Measurements from ENCODE around the gene NPL.

NPL gene

DNA sequence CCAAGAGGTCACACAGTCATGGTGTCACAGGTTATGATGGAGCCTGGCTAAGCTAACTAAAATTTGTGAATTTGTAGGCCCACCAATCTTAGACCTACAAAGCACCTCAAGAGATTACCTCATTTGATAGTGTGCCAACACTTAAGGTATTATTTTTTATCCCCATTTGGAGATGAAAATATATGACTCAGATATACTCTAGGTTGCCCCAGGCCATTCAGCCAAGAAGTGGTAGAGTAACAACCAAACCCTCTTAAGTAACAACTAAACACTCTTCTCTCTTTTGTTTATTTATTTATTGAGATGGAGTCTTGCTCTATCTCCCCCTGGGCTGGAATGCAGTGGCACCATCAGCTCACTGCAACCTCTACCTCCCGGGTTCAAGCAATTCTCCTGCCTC is 14.3 kb downstream of the NPL start:
- no peak for DNase-seq

DNA sequence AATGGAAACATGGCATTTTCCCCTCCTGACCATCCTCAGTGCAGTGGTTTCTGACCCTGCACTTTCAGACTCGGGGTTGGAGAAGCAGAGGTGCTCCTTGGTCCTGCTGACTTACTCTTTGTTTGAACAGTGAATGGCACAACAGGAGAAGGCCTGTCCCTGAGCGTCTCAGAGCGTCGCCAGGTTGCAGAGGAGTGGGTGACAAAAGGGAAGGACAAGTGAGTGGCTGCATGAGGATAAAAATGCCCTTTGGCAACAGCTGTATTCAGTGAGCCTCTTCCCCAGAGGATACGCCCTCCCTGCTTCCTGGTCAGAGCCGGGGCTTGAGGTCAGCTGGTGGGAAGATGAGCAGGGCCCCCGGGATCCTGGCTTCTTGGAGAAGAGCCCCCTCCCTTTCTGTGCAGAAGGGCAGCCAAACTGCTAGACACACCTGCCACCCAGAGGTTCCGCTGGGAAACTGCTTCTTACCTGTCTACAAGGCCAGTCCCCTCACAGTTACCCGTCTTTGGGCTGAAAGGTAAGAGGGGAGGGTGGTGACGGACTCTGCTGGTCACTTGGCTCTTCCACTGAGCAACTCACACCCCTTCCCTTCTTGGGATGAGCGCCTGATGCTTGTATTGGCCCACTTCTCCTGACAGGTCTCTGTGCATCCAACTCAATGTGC is 16.6 kb downstream of the NPL start:
- in situ Hi-C loops (cut with HindIII; ENCODE audit: low pct_ligation_motif_present, low pct_unique_long_range_greater_than_20kb, low sequenced_read_pairs) = no loop called here
- DNase-seq = no peak

More for the DNA sequence above, 14.3 kb downstream of the NPL start:
- in situ Hi-C loops (cut with HindIII; ENCODE audit: low pct_ligation_motif_present, low pct_unique_long_range_greater_than_20kb, low sequenced_read_pairs) = no loop called here

DNA sequence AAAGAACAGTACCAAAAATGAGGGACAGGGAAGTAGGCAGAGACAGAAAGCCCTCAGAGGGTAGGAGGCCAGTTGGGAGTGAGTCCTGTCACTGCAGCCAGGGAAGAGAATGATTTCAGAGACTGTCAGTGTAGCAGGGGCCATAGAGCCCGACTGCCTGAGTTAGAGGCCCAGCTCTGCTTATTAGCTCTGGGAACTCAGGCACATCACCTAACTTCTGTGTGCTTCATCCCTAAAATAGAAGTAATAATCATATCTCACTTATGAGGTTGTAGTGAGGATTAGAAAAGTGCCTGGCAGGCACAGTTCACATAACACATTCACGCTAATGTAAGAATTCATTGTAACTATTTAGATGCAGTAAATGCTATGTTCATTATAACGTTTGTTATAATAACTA is 18.3 kb downstream of the NPL start:
- no peak for DNase-seq
- in situ Hi-C loops (cut with HindIII; ENCODE audit: low pct_ligation_motif_present, low pct_unique_long_range_greater_than_20kb, low sequenced_read_pairs) = no loop called here

DNA sequence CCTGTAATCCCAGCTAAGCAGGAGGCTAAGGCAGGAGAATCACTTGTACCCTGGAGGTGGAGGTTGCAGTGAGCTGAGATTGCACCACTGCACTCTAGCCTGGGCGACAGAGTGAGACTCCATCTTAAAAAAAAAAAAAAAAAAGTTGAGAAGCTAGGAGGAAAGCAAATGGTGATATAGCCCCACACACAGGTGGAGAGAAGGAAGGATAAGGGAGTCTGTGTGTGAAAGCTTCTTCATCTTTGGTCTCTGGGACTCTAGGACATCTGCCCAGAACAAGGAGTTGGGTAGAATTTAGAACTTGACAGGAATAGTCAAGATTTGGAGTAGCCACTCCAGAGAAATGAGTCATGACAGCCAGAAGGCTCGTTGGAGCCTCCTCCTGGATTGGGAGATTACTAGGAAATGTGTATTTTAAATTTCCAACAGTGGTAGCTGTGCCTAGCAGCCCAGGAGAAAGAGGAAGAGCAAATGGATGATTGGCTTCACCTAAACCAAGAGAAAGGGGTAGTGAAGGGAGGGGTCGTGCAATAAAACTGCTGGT is 19.9 kb downstream of the NPL start:
- in situ Hi-C loops (cut with HindIII; ENCODE audit: low pct_ligation_motif_present, low pct_unique_long_range_greater_than_20kb, low sequenced_read_pairs) = no loop called here
- DNase-seq = no peak

DNA sequence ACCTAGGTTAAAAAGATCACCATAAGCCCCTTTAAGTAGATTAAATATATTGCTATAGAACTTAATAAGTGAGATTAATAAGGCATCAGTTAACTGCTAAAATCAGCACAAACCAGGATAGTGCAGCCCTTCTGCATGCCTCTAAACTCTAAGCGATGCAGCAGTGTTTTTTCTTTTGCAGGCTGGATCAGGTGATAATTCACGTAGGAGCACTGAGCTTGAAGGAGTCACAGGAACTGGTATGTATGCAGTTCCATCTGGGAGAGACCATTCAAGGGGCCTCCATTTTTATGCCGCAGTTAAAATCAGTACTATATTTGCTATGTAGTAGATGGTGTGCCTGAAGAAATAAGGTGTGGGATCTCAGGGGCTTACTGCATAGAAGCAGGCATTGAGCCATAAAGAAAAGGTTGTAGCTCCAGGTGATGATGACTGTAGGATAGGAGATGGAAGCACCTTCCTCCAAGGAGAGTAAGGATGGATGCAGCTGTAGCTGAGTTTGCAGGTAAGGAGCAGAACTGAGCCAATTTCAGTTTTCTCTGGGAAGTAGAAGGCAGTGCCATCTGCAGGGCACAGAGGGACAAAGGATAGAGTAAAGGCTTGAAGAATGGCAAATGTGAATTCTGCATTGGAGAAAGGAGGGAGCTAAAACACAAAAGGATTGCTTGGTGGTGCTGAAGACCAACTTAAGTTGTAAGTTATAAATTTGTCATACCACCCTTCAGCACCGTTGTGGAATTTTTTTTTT is 22.6 kb downstream of the NPL start:
- no peak for DNase-seq
- in situ Hi-C loops (cut with HindIII; ENCODE audit: low pct_ligation_motif_present, low pct_unique_long_range_greater_than_20kb, low sequenced_read_pairs) = no loop called here

DNA sequence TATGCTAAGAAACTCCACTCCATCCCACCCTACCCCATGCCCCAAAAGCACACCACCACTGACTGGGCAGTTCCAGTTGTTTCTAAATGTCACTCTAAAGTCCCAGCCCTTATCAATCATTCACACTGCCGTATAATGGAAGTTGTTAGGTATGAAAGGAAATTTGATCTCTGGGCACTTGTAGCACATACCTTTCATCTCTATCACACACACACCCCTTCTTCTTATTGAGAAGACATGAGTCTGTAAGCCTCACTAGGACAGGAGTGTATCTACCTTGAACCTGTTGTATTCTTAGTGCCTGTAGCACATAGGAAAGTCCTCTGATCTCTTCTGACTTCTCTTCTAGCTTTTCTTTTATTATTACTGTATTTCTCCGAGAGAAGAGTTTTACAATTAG is 27.3 kb downstream of the NPL start:
- in situ Hi-C loops (cut with HindIII; ENCODE audit: low pct_ligation_motif_present, low pct_unique_long_range_greater_than_20kb, low sequenced_read_pairs) = no loop called here

DNA sequence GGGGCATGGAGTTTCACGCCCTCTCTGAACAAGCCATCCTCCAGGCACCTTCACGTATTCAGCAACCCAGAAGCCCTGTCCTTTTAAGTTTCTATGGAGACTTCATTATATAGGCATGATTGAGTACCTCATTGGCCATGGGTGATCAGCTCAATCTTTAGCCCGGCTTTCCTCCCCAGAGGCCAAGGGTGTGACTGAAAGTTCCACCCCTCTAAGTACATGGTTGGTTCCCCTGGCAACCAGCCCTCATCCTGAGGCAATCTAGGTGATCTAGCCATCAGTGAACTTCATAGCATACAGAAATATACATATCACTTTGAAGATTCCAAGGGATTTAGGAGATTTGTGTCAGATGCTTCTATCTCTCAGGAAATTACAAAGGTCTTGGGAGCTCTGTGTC is 28.2 kb downstream of the NPL start:
- DNase-seq = no peak
- in situ Hi-C loops (cut with HindIII; ENCODE audit: low pct_ligation_motif_present, low pct_unique_long_range_greater_than_20kb, low sequenced_read_pairs) = no loop called here

More for the DNA sequence above, 27.3 kb downstream of the NPL start:
- DNase-seq = no peak

DNA sequence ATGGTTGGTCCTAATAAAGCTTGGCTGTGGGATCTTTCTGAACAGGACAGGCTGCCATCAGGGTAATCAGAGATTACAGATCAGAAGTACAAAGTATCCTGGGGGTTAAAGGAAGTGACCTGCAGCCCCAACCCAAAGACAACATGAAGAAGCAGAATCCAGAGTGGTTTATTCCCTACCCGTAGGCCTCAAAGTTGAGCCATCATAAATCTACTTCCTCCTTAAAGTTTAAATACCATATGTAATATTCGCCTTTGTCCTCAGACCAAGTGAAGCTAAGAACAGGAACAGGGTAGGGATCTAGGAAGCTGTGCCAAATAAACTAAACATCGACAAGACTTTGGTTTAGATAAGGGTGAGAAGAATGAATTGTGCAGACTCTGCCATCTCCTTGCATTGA is 33.6 kb downstream of the NPL start:
- DNase-seq = no peak
- in situ Hi-C loops (cut with HindIII; ENCODE audit: low pct_ligation_motif_present, low pct_unique_long_range_greater_than_20kb, low sequenced_read_pairs) = no loop called here

DNA sequence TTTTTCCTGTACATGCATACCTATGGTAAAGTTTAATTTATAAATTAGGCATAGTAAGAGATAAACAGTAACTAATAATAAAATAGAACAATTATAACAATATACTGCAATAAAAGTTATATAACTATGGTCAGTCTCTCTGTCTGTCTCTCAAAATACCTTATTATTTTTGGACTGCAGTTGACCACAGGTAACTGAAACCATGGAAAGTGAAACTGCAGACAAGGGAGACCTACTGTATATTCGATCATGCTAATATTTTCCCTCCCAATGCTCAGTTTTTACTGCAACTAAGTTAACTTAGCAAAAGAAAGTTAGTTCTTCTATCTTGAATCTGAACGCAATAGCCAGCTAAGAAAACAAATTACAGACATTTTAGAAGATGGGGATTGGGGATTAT is 37.3 kb downstream of the NPL start:
- in situ Hi-C loops (cut with HindIII; ENCODE audit: low pct_ligation_motif_present, low pct_unique_long_range_greater_than_20kb, low sequenced_read_pairs) = no loop called here
- DNase-seq = no peak

DNA sequence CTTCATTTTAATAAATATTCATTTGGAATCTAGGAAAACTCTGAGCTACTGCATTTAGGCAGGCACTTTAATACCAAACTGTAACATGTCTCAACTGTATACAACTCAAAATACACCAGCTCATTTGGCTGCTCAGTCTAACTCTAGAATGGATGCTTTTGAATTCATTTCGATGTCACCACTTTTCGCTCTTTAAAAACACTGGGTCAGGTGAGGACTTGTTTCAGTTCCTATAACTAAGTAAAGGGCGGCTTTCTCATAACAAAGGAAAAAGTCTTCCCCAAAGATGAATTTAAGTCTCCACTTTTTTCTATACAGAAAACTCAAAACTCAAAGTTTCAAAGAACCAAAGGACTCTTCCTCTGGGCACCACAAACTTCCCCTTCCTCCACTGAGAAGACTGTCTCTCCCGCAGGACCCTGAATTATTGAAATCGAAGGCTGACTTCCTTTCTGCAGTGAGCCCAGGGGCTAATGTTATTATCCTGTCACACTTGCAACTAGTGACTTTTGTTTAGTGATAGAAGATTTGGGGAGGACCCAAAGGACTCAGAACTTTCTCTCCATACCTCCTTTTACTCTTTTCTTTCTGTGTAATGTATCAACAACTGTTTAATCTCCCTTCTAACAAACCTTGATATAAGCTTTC is 39.8 kb downstream of the NPL start:
- in situ Hi-C loops (cut with HindIII; ENCODE audit: low pct_ligation_motif_present, low pct_unique_long_range_greater_than_20kb, low sequenced_read_pairs) = no loop called here
- no peak for DNase-seq

DNA sequence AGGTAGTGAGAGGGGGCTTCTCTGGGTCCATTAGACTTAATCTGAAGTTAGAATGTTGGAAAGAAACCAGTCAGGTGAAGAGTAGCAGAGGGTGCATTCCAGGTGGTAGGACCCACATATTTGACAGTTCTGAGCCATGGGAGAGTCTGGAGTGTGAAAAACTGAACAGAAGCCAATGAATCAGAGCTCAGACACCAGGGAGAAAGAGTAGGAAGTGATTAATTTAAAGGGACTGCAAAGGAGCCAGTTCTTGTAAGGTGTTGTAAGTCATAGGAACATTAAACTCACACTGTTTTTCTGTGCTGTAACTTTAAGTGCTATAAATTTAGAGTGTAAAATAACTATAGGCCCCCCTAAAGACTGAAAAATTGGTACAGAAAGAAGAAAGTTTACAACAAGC is 43.7 kb downstream of the NPL start:
- DNase-seq = peak; percentile 5
- in situ Hi-C loops (cut with HindIII; ENCODE audit: low pct_ligation_motif_present, low pct_unique_long_range_greater_than_20kb, low sequenced_read_pairs) = no loop called here

DNA sequence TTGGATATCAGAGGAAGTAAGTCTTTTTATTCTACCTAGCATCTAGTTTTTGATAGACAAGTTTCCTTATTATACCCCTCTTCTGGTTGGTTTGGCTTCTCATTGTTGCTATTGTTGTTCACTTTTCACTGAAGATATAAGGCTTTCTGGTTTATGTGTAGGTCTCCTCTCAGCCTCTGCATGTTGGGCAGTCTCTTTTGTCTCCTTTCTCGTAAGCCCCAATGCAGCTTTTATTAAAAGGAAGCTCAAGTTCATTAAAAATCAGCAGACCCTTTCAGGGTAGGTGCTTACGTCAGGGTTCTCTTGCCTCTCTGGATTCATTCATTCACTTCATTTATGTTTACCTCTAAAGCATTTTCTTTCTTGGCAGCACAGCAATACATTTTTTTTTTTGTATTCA is 44.8 kb downstream of the NPL start:
- no peak for DNase-seq
- in situ Hi-C loops (cut with HindIII; ENCODE audit: low pct_ligation_motif_present, low pct_unique_long_range_greater_than_20kb, low sequenced_read_pairs) = no loop called here

DNA sequence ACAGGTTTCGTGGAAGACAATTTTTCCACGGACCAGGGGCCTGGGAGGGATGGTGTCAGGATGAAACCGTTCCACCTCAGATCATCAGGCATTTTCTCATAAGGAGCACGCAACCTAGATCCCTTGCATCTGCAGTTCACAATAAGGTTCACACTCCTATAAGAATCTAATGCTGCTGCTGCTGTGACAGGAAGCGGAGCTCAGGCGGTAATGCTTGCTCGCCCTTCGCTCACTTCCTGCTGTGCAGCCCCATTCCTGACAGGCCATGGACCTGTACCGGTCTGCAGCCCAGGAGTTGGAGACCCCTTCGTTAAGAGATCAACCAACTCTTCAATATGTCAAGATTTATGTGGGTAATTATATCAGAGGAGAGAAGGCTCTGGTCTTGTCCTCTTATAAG is 46.2 kb downstream of the NPL start:
- in situ Hi-C loops (cut with HindIII; ENCODE audit: low pct_ligation_motif_present, low pct_unique_long_range_greater_than_20kb, low sequenced_read_pairs) = no loop called here
- DNase-seq = no peak

DNA sequence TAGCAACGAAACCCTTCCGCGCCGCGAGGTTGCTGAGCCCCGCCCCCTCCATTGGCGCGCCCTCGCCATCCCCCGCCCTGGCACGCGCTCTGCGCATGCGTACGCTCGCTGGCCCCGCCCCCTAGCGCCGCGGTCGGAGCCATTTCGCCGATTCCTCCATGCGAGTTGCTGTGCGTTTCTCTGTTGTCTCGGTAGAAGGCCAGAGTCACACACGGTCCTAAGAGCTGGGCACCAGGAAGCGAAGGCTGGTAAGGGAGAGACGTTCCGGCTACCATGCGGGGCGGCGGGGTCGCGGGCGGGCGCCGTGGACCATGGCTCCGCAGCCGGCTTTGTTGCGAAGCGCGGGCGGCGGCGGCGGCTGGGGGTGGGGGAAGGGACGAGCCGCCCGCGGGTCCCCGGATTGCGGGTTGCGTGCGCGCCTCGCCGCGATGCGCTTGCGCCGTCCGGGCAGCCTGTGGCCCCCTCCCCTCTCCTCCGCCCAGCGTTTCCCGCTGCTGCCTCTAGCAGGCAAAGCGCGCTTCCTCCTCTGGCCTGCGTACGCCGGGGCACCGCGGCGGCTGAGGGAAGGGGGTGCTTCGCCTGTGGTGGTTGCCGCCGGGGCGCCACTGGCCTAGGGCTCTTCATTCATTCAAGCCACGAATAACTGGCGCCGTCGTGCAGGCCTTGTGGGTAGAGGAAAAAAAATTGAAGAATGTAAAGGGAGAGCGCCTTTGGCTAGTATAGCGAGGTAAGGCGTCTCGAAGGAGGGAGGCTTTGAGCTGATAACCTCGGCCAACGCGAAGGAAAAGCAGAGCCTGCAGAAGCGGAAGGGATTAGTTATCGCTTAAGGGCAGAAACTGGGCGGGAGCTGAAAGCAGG is 49.9 kb downstream of the NPL start, which contains the start of gene DHX9:
TSS of gene DHX9 (plus strand) at position 139 of the 858 bp plus-strand sequence. CDS start 3,220 bp downstream, outside the sequence.
- DNase-seq = peak; percentile 90
- in situ Hi-C loops (cut with HindIII; ENCODE audit: low pct_ligation_motif_present, low pct_unique_long_range_greater_than_20kb, low sequenced_read_pairs) = no loop called here

DNA sequence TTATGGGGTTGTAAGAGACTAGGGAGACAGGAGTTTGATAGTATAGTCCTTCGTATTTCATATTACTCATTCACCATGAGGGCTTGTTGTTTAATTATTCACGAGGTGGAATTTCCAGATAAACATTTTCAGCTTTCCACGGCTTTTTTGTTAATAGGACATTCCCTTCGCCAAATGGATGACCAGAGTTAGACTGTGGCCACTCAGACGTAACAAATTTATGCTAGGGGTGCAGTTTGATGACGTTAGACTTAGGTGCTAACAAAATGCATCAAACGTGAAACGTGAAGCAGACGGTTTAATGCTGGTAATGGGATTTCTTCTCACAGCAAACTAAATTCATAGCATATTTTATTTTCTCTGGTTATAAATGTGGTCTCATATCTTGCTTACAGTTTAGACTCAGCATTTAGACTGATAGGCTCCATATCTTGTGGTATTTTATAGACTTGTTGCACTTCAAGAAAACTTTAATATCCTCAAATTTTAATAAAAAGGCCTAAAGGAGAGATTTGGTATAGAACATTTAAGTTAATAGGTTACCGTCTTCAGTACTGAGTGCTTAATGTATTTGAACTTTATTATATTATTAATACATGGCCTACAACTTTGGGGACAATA is 51.9 kb downstream of the NPL start:
- peak; percentile 90 for DNase-seq
- in situ Hi-C loops (cut with HindIII; ENCODE audit: low pct_ligation_motif_present, low pct_unique_long_range_greater_than_20kb, low sequenced_read_pairs) = no loop called here

DNA sequence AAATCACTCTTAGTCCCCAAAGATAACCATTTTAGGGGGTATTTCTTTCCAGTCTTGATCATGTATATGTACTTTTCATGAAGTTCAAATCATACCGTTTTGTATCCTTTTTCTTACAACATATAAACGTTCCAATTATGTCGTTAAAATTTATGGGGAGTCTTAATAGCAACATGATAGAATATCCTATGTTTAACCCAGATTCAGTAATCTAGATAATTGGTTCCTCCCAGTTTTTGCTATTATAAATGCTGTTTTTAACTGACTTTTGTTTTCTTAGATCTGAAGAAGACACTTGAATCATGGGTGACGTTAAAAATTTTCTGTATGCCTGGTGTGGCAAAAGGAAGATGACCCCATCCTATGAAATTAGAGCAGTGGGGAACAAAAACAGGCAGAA is 52.7 kb downstream of the NPL start:
- in situ Hi-C loops (cut with HindIII; ENCODE audit: low pct_ligation_motif_present, low pct_unique_long_range_greater_than_20kb, low sequenced_read_pairs) = no loop called here
- DNase-seq = no peak

DNA sequence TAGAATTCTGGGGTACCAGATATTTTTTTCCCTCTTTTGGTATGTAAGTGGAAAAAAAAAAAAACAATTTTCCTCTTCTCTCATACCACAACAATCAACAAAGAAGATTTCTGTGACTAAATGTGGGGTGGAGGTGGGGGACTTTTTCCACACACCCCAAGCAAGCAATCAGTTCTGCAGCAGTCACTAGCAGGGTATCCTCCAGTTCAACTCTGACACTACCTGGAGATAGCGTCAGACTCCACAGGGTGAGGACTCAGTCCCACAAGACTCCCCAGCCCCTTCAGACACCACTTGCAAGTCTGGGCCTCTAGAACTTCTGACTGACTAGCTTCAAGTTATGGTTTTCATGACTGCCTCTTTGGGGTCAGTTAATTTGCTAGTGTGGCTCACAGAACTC is 55.8 kb downstream of the NPL start:
- no peak for DNase-seq
- in situ Hi-C loops (cut with HindIII; ENCODE audit: low pct_ligation_motif_present, low pct_unique_long_range_greater_than_20kb, low sequenced_read_pairs) = no loop called here

DNA sequence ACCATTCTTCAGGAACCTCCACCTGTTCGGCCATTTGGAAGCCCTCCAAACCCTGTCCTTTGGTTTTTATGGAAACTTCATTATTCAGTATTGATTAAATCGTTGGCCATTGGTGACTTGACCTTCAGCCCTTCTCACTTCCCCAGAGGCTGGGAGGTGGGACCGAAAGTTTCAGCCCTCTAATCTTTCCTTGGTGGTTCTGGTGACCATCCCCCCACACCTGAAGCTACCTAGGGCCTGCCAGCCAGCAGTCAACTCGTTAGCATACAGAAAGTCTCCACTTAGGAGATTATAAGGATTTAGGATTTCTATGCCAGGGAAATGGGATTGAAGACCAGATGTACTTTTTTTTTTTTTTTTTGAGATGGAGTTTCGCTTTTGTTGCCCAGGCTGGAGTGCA is 56.3 kb downstream of the NPL start:
- in situ Hi-C loops (cut with HindIII; ENCODE audit: low pct_ligation_motif_present, low pct_unique_long_range_greater_than_20kb, low sequenced_read_pairs) = no loop called here
- DNase-seq = no peak

Measured in ACHN (cell line).